HG03342 (cell line): Measurements from ENCODE around the gene PLOD3.

Source experiments
- ATAC-seq: cut with Tn5 transposase; IDR thresholded peaks from one replicate; pipeline ENCODE4 v1.9.1; 2021; ENCODE audit warnings: mild to moderate bottlenecking, moderate library complexity; ENCODE audit not compliant: unreplicated experiment

The PLOD3 gene

GRCh38 chr7:101186194-101186593 is 31.2 kb downstream of the PLOD3 start:
- no peak for ATAC-seq

- no peak for ATAC-seq
These were observed 32.0 kb downstream of the PLOD3 start for GRCh38 chr7:101185258-101185839.

DNA sequence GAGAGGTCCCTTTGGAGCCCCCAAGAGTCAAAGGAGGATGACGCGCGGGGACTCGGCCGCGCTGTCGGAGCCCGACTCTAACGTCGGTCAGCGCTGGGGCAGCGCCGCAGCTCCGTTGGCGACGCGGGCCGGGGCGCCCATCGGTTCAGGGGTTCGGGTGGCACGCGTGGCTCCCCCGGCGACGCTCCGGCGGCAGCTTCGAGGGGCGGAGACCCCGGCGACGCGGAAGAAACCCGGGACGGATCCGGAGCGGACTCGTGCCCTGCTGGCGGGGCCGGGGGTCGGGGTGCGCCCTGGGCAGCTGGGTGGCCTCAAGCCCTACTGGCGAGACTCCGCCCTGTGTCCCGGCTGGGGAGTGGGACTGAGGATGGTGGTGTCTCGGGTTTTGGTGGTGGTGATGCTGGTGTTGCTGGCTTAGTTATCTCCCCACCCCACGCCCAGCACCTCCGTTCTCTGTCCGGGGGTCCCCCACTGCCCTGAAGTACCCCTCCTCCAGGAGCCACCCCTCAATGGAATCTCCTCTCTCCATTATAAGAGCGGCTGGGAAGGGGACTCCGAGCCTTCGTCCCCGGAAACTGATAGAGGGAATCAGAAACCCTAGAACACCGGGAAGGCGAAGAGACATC is 37.1 kb downstream of the PLOD3 start, which contains the start of gene NAT16:
Gene NAT16, minus strand, starts transcription at position 164 of the 626 bp plus-strand sequence. CDS start 5,486 bp downstream, outside the sequence.
- ATAC-seq: no peak

- no peak for ATAC-seq
These were observed 37.7 kb downstream of the PLOD3 start for GRCh38 chr7:101179713-101180112.

DNA sequence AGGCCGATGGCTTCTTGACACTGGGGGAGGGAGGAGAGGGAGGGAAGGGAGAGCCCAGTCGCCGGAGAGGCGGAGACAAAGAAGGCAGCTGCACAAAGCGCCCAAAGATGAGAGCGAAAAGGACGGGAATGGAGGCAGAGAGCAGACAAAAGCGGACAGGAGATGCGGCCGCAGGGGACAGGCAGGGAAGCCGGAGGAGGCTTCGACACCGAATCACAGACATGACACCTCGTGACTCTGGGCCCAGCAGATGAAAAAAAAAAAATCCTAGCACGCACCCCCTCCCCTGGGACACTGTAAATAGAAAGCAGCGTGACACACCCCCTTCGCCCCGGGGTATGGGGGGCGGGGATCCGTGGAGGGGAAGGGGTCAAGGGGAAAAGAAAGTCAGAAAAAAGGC is 38.3 kb downstream of the PLOD3 start:
- ATAC-seq: no peak

GRCh38 chr7:101177644-101178043 is 39.7 kb downstream of the PLOD3 start:
- no peak for ATAC-seq

DNA sequence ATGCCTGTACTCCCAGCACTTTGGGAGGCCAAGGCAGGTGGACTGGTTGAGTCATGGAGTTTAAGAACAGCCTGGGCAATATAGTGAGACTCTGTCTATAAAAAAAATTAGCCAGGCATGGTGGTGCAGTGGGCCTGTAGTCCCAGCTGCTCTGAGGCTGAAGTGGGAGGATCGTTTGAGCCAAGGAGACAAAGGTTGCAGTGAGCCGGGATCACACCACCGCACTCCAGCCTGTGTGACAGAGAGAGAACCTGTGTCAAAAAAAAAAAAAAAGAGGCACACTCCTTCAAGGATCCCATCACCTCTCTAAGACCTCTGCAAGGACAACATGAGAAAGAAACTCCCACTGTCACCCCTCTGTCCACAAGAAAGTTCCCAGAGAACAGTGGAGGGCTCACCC is 41.7 kb downstream of the PLOD3 start:
- ATAC-seq: no peak

GRCh38 chr7:101174322-101174854 is 43.0 kb downstream of the PLOD3 start:
- no peak for ATAC-seq

DNA sequence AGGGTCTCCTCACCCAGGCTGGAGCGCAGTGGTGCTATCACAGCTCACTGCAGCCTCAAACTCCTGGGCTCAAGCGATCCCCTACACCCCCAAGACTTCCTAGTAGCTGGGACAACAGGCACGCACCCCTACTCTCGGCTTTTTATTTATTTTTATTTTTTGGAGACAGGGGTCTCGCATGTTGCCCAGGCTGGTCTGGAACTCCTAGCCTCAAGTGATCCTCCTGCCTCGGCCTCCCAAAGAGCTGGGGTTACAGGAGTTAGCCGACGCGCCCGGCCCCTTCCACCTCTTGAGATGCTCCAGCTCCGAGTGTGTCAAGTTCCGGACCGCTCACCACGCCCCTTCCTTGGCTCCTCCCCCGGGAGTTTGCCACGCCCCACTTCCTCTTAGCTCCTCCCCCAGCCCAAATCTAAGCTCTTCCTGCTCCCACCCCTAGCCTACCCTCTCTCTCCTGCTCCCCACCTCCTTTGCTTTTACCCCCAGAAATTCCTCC is 43.6 kb downstream of the PLOD3 start:
- peak; percentile 60 for ATAC-seq

DNA sequence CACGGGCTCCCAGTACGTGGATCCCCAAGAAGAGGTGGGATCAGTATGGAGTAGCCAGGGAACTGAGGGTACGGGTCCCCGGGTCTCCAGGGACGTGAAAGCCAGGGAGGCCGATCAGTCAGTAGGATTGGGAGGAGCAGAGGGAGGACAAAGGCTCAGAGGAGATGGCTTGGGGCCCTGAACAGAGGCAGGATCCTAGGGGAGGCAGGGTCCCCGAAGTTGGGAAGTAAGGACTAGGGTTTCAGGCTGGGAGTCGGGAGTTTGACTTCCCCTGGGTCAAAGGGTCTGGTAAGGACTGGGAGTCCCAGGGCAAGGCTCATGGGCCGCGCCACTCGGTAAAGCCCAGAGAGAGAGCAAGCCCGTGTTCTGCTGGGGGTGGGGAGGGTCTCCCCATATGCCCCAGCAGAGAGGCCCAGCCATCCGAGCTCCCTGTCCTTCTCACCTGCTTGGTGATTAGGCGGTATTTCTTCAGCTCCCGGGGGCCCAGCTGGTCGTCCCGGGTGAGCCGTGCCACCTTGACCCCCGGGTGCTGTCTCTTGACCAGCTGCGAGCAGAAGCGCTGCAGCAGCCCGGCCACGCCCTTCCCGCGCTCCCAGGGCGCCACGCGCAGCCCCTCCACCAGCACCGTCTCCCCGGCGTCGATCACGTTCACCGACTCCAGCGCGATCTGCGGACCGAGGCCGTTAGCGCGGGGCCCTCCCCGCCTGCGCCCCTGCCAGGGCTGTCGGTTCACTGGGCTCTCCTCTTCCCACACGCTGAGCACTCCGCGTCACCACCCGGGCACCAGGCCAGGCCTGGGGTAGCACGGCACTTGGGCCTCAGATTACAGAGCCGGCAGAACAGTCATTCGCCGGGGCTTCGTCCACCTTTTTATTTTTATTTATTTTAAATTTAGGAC is 44.3 kb downstream of the PLOD3 start:
- no peak for ATAC-seq

- ATAC-seq: no peak
These were observed 45.2 kb downstream of the PLOD3 start for GRCh38 chr7:101172005-101172853.

GRCh38 chr7:101171442-101171837 is 45.9 kb downstream of the PLOD3 start:
- no peak for ATAC-seq

GRCh38 chr7:101170617-101171441 is 46.6 kb downstream of the PLOD3 start:
- ATAC-seq: no peak

DNA sequence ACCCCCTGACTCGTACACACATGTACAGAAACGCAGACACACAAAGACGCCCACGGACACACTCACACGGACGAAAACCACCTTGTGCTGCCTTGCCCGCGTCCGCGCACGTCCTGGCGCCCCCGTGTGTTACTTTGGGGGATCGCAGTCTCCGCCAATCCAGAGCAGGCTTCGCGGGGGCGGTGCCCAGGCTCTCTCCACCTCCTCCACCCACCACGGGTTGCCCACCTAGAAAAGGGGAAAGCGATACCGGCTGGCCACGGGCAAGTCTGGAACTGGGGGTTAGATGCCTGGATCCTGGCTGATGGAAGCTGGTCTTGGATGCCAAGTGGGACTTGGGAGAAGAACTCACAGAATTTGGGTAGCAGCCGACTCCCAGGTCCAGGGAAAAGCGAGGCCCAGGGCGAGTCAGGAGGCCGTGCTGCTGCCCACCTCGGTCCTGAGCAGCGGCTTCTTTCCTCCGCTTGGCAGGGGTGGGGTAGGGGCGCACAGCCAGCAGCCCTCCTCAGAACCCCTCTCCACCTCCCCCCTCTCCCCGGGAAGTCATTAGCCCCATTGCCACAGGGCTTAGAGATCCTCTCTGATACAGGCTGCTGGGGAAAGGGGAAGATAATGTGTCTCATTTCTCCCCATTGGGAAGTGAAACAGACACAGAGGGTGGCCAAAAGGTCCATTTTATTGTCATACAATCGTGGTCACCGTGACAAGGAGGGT is 47.4 kb downstream of the PLOD3 start:
- ATAC-seq: no peak

- no peak for ATAC-seq
These were observed 48.1 kb downstream of the PLOD3 start for GRCh38 chr7:101169110-101169837.

DNA sequence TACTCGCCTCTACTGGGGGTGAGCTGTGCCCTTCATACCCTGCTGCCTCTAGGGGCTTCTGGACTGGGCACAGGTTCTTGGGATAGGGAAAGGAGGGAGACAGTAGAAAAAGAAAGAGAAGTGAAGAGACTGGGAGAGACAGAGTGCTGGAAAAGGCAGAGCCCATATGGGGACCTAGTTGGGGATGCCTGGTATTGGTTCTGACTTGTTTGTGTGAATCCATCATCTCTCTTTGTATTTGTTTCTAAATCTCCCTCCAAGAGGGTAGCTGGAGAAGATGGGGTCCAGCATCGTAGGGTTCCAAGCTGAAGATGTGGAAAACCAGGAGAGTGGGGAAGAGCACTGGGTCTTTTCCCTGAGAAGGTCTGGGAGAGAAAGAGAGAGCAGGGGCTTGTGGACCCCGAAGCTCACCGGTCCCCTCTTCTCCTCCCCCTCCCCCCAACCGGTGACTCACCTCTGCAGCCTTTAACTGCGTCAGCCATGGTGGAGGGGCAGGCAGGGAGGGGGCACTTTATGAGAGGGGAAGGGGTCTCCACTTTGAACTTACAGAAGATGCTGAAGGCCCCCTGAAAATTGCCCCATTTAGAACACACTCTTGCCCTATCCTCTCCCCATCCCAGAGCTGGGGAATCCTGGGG is 48.9 kb downstream of the PLOD3 start:
- ATAC-seq: no peak

- ATAC-seq: no peak
These were observed 49.6 kb downstream of the PLOD3 start for GRCh38 chr7:101167645-101168411.
